K562 (cell line): Measurements from ENCODE around the gene TRIM69. TPM values are rescaled to one million over a fixed set of nuclear protein-coding genes. Genes with fewer than 3 reads are reported as not detected.
A peak's percentile ranks its signal among the peaks of the same experiment; 100 is the strongest.

ENCODE experiments used
- ARID4B ChIP-seq: sonication (generic); formaldehyde crosslinking; IDR thresholded peaks from 2 replicates; pipeline ENCODE4 v1.8.0; 2022; ENCODE audit warnings: mild to moderate bottlenecking, missing genetic modification reagents
- ASH1L ChIP-seq: fragments of 450-650 bp; IDR thresholded peaks from 2 replicates; pipeline ENCODE4 v1.6.1; 2018; ENCODE audit warnings: borderline replicate concordance, mild to moderate bottlenecking, low read depth; ENCODE audit not compliant: partially characterized antibody
- BHLHE40 ChIP-seq: IDR thresholded peaks from 2 replicates; pipeline ENCODE4 v1.6.1; 2011; ENCODE audit warnings: low read length, improper control_type of control experiment
- CEBPG ChIP-seq, 3 experiments: fragments of 200-800 bp in 1 of 3; sonication (Bioruptor generic) in 1 of 3; sonication (generic) in 1 of 3; formaldehyde crosslinking in 1 of 3; IDR thresholded peaks in 2 of 3; conservative IDR thresholded peaks in 1 of 3; 2 replicates each; pipeline versions ENCODE4 v1.6.1 to v1.8.0; 2016 to 2022; ENCODE audit warnings: missing compliant biosample characterization in 2 of 3, missing genetic modification characterization in 2 of 3, mild to moderate bottlenecking in 1 of 3, missing genetic modification reagents in 1 of 3
- CREB5 ChIP-seq: fragments of 250-450 bp; sonication (Bioruptor Pico); IDR thresholded peaks from 2 replicates; pipeline ENCODE4 v1.5.0; 2020; ENCODE audit warnings: mild to moderate bottlenecking
- FOXP4 ChIP-seq: sonication (generic); formaldehyde crosslinking; IDR thresholded peaks from 2 replicates; pipeline ENCODE4 v1.8.0; 2022; ENCODE audit warnings: mild to moderate bottlenecking, missing genetic modification reagents, borderline replicate concordance
- ID3 ChIP-seq, 2 experiments: fragments of 250-450 bp in 1 of 2; fragments of 450-650 bp in 1 of 2; sonication (Bioruptor Pico) in 1 of 2; IDR thresholded peaks; 2 replicates each; pipeline versions ENCODE4 v1.6.1 to v1.8.0; 2016 to 2021; ENCODE audit warnings: mild to moderate bottlenecking in 2 of 2, moderate library complexity in 2 of 2, missing compliant biosample characterization in 1 of 2, missing genetic modification characterization in 1 of 2
- IRF1 ChIP-seq: sonication (generic); formaldehyde crosslinking; IDR thresholded peaks from 2 replicates; pipeline ENCODE4 v1.8.0; 2022; ENCODE audit warnings: missing genetic modification reagents, mild to moderate bottlenecking, borderline replicate concordance
- KDM5B ChIP-seq: fragments of 200-600 bp; sonication (generic); IDR thresholded peaks from 2 replicates; pipeline ENCODE4 v1.6.1; 2012; ENCODE audit warnings: low read depth, mild to moderate bottlenecking, moderate library complexity, low read length, control low read depth, inconsistent platforms; ENCODE audit not compliant: insufficient replicate concordance
- MCM3 ChIP-seq: fragments of 450-650 bp; IDR thresholded peaks from 2 replicates; pipeline ENCODE4 v1.6.1; 2016
- SAFB2 ChIP-seq: fragments of 200-400 bp; formaldehyde crosslinking; IDR thresholded peaks from 2 replicates; pipeline ENCODE4 v1.6.1; 2018; ENCODE audit warnings: borderline replicate concordance, low read length, low read depth, moderate library complexity; ENCODE audit not compliant: severe bottlenecking
- SNAPC5 ChIP-seq: fragments of 250-450 bp; sonication (Bioruptor Pico); IDR thresholded peaks from 2 replicates; pipeline ENCODE4 v1.8.0; 2021; ENCODE audit warnings: moderate library complexity, mild to moderate bottlenecking, inconsistent platforms
- SOX6 ChIP-seq: fragments of 450-650 bp; IDR thresholded peaks from 2 replicates; pipeline ENCODE4 v1.6.1; 2014; ENCODE audit warnings: mild to moderate bottlenecking
- SREBF2 ChIP-seq: sonication (generic); formaldehyde crosslinking; IDR thresholded peaks from 2 replicates; pipeline ENCODE4 v1.4.0; 2020; ENCODE audit warnings: mild to moderate bottlenecking, missing genetic modification reagents
- THRAP3 ChIP-seq: fragments of 450-650 bp; IDR thresholded peaks from 2 replicates; pipeline ENCODE4 v1.6.1; 2016; ENCODE audit warnings: mild to moderate bottlenecking, inconsistent platforms, borderline replicate concordance
- ZNF696 ChIP-seq: fragments of 250-450 bp; sonication (Bioruptor Pico); conservative IDR thresholded peaks from 2 replicates; pipeline ENCODE4 v1.4.0; 2020; ENCODE audit warnings: mild to moderate bottlenecking, moderate library complexity
- polyA plus RNA-seq, 8 experiments: library from polyadenylated mRNA; depleted of rRNA in 4 of 8; stranded (reverse) in 5 of 8; unstranded in 3 of 8; fragments of >200 nt; fragmentation: Nextera tagmentation in 2 of 8; fragmentation: Illumina TruSeq in 1 of 8; extraction: Ambion mirVana in 2 of 8; extraction: Trizol in 1 of 8; gene quantifications; 2 replicates each; pipeline versions ENCODE4 v1.2.1 to v1.2.3, GENCODE V29; 2011 to 2014; ENCODE audit warnings: inconsistent platforms in 1 of 8, missing spikeins in 1 of 8
- total RNA-seq, 7 experiments: library from RNA; depleted of rRNA in 6 of 7; stranded (reverse); fragments of >200 nt in 6 of 7; fragmentation: Illumina TruSeq in 2 of 7; extraction: Trizol in 2 of 7; gene quantifications; 2 replicates each; pipeline versions ENCODE4 v1.2.1 to v1.2.3, GENCODE V29; 2011 to 2021; ENCODE audit warnings: low replicate concordance in 1 of 7

TRIM69 gene
- total and polyA plus RNA-seq, 9 of the 15 experiments (the other 6 are each of a cell fraction or from before 2014, with no cell fraction given), result 1.0 to 4.3 (median 2.3) TPM

- TF ChIP-seq SNAPC5 (CRISPR knock-in tag) (no peak), CEBPG (CRISPR knock-in tag; IDR thresholded peaks at IDR 0.05) (no peak), CEBPG (tag; conservative IDR thresholded peaks at IDR 0.05 in 1 of 2, IDR thresholded peaks at IDR 0.05 in 1 of 2) (no peak), ASH1L (no peak), CREB5 (CRISPR knock-in tag) (no peak), ARID4B (CRISPR knock-in tag) (no peak), BHLHE40 (peak; percentile 26; the same call in 1 of the 2 replicates), SOX6 (peak; percentile 84), ID3 (CRISPR knock-in tag; IDR thresholded peaks at IDR 0.05) (no peak), ID3 (tag; IDR thresholded peaks at IDR 0.05) (no peak), THRAP3 (no peak), MCM3 (no peak), SREBF2 (CRISPR knock-in tag) (no peak), IRF1 (CRISPR knock-in tag) (no peak), ZNF696 (CRISPR knock-in tag) (no peak), SAFB2 (no peak), KDM5B (peak; percentile 74), FOXP4 (CRISPR knock-in tag) (no peak)
Measured at GRCh38 chr15:44728576-44729407, 7.5 kb upstream of the TRIM69 start (continued).
